Measurements from ENCODE around the gene IREB2. TPM values are rescaled to one million over a fixed set of nuclear protein-coding genes. Genes with fewer than 3 reads are reported as not detected.

Gene IREB2
- total RNA-seq, 2 experiments from 2014 or later, result 27.1 to 77.6 TPM

- ChIA-PET CTCF (ENCODE audit: unreplicated experiment) (no interaction called here), POLR2A (interaction anchor here (1.4 to 1.5 kb wide), 3 partner anchors 9 to 14 kb away, joined by 3 to 5 read pairs (median 4); partner anchors contain the start of gene IREB2)
- intact Hi-C loops (cut with micrococcal nuclease; ENCODE audit: unreplicated experiment), result no loop called here
- Histone ChIP-seq H3K9me3 (ENCODE audit: low read length) (no peaks in the 10 kb centered on the region), H3K9me2 (ENCODE audit: insufficient read depth, low read length) (no peaks in the 10 kb centered on the region), H3K4me3 (ENCODE audit: low read depth, low read length, poor library complexity, severe bottlenecking) (no peak overlapping the region), H4K20me1 (ENCODE audit: insufficient read depth, low read length) (peaks cover 38% of the 10 kb centered on the region; the same call in 1 of the 2 replicates), H3K36me3 (ENCODE audit: insufficient read depth, low read length) (peaks cover 57% of the 10 kb centered on the region), H3K4me2 (ENCODE audit: low read length) (no peak overlapping the region), H3K79me2 (ENCODE audit: insufficient read depth, low read depth, low read length) (peaks cover 100% of the 10 kb centered on the region), H2AFZ (ENCODE audit: low read length) (no peak overlapping the region), H3K27ac (ENCODE audit: low read depth, low read length, poor library complexity, severe bottlenecking) (no peak overlapping the region), H3K4me1 (ENCODE audit: insufficient read depth, low read length, poor library complexity, severe bottlenecking) (peaks cover 41% of the 10 kb centered on the region)
- no TSS peak for BruUV-seq (replicated peaks)
- TF ChIP-seq EZH2phosphoT487 (IDR thresholded peaks at IDR 0.05; ENCODE audit: borderline replicate concordance, low read depth, low read length), result no peak
- TF ChIP-seq CTCF (conservative IDR thresholded peaks at IDR 0.05; ENCODE audit: low read length), result no peak
- DNase-seq (ENCODE audit: low spot score), result no peak
Measured at GRCh38 chr15:78452485-78452884, 14.5 kb downstream of the IREB2 start.

- peaks cover 36% of the 10 kb centered on the region for H3K4me1 ChIP-seq (ENCODE audit: insufficient read depth, low read length, poor library complexity, severe bottlenecking)
Measured at GRCh38 chr15:78453447-78453846, 15.4 kb downstream of the IREB2 start.

More at GRCh38 chr15:78453447-78453846, 15.4 kb downstream of the IREB2 start:
- H2AFZ ChIP-seq (ENCODE audit: low read length), result no peak overlapping the region
- H3K9me3 ChIP-seq (ENCODE audit: low read length), result no peaks in the 10 kb centered on the region
- no peaks in the 10 kb centered on the region for H3K9me2 ChIP-seq (ENCODE audit: insufficient read depth, low read length)
- peak; percentile 14 for DNase-seq (ENCODE audit: low spot score)
- no peak overlapping the region for H3K4me3 ChIP-seq (ENCODE audit: low read depth, low read length, poor library complexity, severe bottlenecking)
- intact Hi-C loops (cut with micrococcal nuclease; ENCODE audit: unreplicated experiment), result no loop called here
- H4K20me1 ChIP-seq (ENCODE audit: insufficient read depth, low read length), result peaks cover 37% of the 10 kb centered on the region; the same call in 1 of the 2 replicates
- no peak overlapping the region for H3K27ac ChIP-seq (ENCODE audit: low read depth, low read length, poor library complexity, severe bottlenecking)
- TF ChIP-seq EZH2phosphoT487 (IDR thresholded peaks at IDR 0.05; ENCODE audit: borderline replicate concordance, low read depth, low read length), result no peak
- TF ChIP-seq CTCF (conservative IDR thresholded peaks at IDR 0.05; ENCODE audit: low read length), result no peak
- BruUV-seq (replicated peaks), result no TSS peak
- ChIA-PET CTCF (ENCODE audit: unreplicated experiment) (no interaction called here), POLR2A (interaction anchor here (1.4 to 1.5 kb wide), 2 partner anchors 8 to 11 kb away, joined by 4 to 5 read pairs; no protein-coding TSS in a partner anchor)
- peak overlapping the region; percentile 18; the same call in 1 of the 2 replicates for H3K4me2 ChIP-seq (ENCODE audit: low read length)
- peaks cover 49% of the 10 kb centered on the region for H3K36me3 ChIP-seq (ENCODE audit: insufficient read depth, low read length)
- peaks cover 100% of the 10 kb centered on the region for H3K79me2 ChIP-seq (ENCODE audit: insufficient read depth, low read depth, low read length)

All from OCI-LY7 (cell line).